ENCODE results near the gene KLC4.
A peak's percentile ranks its signal among the peaks of the same experiment; 100 is the strongest.
"Not testable (repeated sequence)": the region's sequence is repeated elsewhere in the genome, so short reads cannot be mapped to it uniquely, and the experiment has no call there.

Gene KLC4

GRCh38 chr6:43074847-43075669 is 15.6 kb downstream of the KLC4 start:
- DNase-seq, result no peak

- peak; percentile 77 for DNase-seq
These were observed 16.4 kb downstream of the KLC4 start, which contains the start of gene PTK7 for GRCh38 chr6:43075670-43076463. Gene PTK7 (plus strand): TSS chr6:43076314. CDS start chr6:43076489, 175 bp downstream.

GRCh38 chr6:43076464-43077332 is 17.3 kb downstream of the KLC4 start:
- DNase-seq, result peak; percentile 67

GRCh38 chr6:43077333-43077809 is 17.9 kb downstream of the KLC4 start:
- DNase-seq, result no peak

- DNase-seq, result no peak
These were observed 18.6 kb downstream of the KLC4 start for GRCh38 chr6:43077981-43078511.

- DNase-seq, result no peak
These were observed 19.3 kb downstream of the KLC4 start for GRCh38 chr6:43078691-43079090.

GRCh38 chr6:43081043-43081442 is 21.6 kb downstream of the KLC4 start:
- DNase-seq, result no peak

GRCh38 chr6:43081922-43082321 is 22.5 kb downstream of the KLC4 start:
- DNase-seq, result not testable (repeated sequence)

- DNase-seq, result no peak
These were observed 23.6 kb downstream of the KLC4 start for GRCh38 chr6:43082806-43083655.

GRCh38 chr6:43086022-43086658 is 26.7 kb downstream of the KLC4 start:
- DNase-seq, result no peak

GRCh38 chr6:43088654-43089056 is 29.2 kb downstream of the KLC4 start:
- DNase-seq, result no peak

GRCh38 chr6:43089467-43089866 is 30.0 kb downstream of the KLC4 start:
- DNase-seq, result no peak

- no peak for DNase-seq
These were observed 30.6 kb downstream of the KLC4 start for GRCh38 chr6:43089874-43090558.

GRCh38 chr6:43090559-43090956 is 31.1 kb downstream of the KLC4 start:
- peak; percentile 10 for DNase-seq

- DNase-seq, result no peak
These were observed 31.6 kb downstream of the KLC4 start for GRCh38 chr6:43091020-43091419.

GRCh38 chr6:43091436-43091991 is 32.1 kb downstream of the KLC4 start:
- no peak for DNase-seq

GRCh38 chr6:43092635-43093034 is 33.2 kb downstream of the KLC4 start:
- DNase-seq, result no peak

GRCh38 chr6:43093436-43094289 is 34.2 kb downstream of the KLC4 start:
- no peak for DNase-seq

- DNase-seq, result no peak
These were observed 36.5 kb downstream of the KLC4 start for GRCh38 chr6:43095939-43096338.
